Heart left ventricle (tissue), 13 donors: ENCODE results near the gene BTG1.

Experiments used
- POLR2A ChIP-seq, 2 donors: fragments of 450-650 bp; IDR thresholded peaks; one replicate each; pipeline ENCODE4 v1.6.1; 2017; ENCODE audit warnings: antibody characterized with exemption in 2 of 2, mild to moderate bottlenecking in 2 of 2, moderate library complexity in 2 of 2
- TF ChIP-seq, protein P1 (sequence below), 12 donors: fragments of 200-600 bp; sonication (generic) in 4 of 12; IDR thresholded peaks; one replicate each; pipeline versions ENCODE4 v1.5.0 to v1.8.0; 2018 to 2022; ENCODE audit warnings: antibody characterized with exemption in 12 of 12, mild to moderate bottlenecking in 5 of 12
- donor health status: ischemic (EF 13 %, LVEDD 7.1; RV severe dilation, severe dysfunction).
- donor health status: DM: no; HTN: yes; CAD: no.
- donor health status: DM: no; HTN: no; CAD: no.
- donor health status: ischemic (EF 25% LVEDD 6.9; RV normal size, moderate dysfunction).
- donor health status: ischemic (EF 25% LVEDD 5.7; RV mildly dilated, moderate dysfunction).
- donor health status: ischemic (EF 35%, LVEDD 5.7; RV mildly dilated, moderate dysfunction).
- donor health status: nonischemic (EF 11% LVEDD 7.7; RV severe dilation, severe dysfunction).
- donor health status: DM: yes; HTN: yes; CAD: no.
- donor health status: PGD.
- donor health status: ischemic (EF 29% LVEDD 5.4; RV normal size, mild dysfunction).
- donor health status: nonischemic (EF 23%, LVEDD 6.1; RV moderate dilation, normal function).

DNA sequence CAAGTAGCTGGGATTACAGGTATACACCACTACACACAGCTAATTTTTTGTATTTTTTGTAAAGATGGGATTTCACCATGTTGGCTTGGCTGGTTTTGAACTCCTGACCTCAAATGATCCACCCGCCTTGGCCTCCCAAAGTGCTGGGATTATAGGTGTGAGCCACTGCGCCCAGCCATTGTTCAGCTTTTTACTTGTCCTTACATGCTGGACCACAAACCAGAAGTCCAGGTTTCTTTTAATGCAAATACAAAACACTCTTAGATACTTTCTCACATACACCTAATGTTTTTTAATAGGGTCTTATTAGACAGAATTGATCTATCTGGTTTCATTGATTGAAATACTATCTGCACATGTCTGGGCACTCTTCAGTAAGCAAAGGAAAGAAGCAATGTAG, 40.5 kb downstream of the BTG1 start:
- TF ChIP-seq, protein P1, sequence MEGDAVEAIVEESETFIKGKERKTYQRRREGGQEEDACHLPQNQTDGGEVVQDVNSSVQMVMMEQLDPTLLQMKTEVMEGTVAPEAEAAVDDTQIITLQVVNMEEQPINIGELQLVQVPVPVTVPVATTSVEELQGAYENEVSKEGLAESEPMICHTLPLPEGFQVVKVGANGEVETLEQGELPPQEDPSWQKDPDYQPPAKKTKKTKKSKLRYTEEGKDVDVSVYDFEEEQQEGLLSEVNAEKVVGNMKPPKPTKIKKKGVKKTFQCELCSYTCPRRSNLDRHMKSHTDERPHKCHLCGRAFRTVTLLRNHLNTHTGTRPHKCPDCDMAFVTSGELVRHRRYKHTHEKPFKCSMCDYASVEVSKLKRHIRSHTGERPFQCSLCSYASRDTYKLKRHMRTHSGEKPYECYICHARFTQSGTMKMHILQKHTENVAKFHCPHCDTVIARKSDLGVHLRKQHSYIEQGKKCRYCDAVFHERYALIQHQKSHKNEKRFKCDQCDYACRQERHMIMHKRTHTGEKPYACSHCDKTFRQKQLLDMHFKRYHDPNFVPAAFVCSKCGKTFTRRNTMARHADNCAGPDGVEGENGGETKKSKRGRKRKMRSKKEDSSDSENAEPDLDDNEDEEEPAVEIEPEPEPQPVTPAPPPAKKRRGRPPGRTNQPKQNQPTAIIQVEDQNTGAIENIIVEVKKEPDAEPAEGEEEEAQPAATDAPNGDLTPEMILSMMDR (IDR thresholded peaks at IDR 0.05): no peak
- no peak for TF ChIP-seq POLR2A (IDR thresholded peaks at IDR 0.05)
